SK-N-SH (cell line): ENCODE measurements around the gene HS1BP3.

ENCODE experiments used
- EZH2phosphoT487 ChIP-seq: fragments of 200-600 bp; sonication (generic); IDR thresholded peaks from 2 replicates; pipeline ENCODE4 v1.6.1; 2017; ENCODE audit warnings: low read depth, mixed run types, mild to moderate bottlenecking, antibody characterized with exemption, moderate library complexity, borderline replicate concordance
- TF ChIP-seq, protein P1 (sequence below): fragments of 200-600 bp; sonication (generic); IDR thresholded peaks from 2 replicates; pipeline ENCODE4 v1.6.1; 2017; ENCODE audit warnings: antibody characterized with exemption, mild to moderate bottlenecking, moderate library complexity
- TF ChIP-seq, protein P2 (sequence below): IDR thresholded peaks from 2 replicates; pipeline ENCODE4 v1.4.0; 2012; ENCODE audit warnings: low read depth

DNA sequence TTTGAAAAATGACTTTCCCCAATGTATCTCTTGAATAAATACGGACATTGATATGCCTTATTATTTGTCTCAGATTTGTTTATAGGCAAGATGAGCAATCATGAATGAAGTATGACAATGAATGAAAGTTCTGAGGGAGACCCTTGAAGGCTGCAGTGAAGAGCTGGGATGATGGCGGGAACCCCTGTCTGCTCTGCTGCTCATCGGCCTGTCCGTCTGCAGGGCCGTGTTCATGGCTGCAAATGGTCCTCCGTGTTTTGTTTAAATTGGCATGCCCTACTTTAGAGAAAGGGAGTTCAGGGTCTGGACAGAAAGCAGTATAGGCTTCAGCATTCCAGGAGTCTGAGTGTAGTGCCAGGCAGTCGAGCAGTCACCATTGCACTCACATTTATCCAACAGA lies 1.2 kb upstream of the HS1BP3 start:
- TF ChIP-seq, protein P1, sequence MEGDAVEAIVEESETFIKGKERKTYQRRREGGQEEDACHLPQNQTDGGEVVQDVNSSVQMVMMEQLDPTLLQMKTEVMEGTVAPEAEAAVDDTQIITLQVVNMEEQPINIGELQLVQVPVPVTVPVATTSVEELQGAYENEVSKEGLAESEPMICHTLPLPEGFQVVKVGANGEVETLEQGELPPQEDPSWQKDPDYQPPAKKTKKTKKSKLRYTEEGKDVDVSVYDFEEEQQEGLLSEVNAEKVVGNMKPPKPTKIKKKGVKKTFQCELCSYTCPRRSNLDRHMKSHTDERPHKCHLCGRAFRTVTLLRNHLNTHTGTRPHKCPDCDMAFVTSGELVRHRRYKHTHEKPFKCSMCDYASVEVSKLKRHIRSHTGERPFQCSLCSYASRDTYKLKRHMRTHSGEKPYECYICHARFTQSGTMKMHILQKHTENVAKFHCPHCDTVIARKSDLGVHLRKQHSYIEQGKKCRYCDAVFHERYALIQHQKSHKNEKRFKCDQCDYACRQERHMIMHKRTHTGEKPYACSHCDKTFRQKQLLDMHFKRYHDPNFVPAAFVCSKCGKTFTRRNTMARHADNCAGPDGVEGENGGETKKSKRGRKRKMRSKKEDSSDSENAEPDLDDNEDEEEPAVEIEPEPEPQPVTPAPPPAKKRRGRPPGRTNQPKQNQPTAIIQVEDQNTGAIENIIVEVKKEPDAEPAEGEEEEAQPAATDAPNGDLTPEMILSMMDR = no peak
- TF ChIP-seq EZH2phosphoT487 = no peak
- TF ChIP-seq, protein P2, sequence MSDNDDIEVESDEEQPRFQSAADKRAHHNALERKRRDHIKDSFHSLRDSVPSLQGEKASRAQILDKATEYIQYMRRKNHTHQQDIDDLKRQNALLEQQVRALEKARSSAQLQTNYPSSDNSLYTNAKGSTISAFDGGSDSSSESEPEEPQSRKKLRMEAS = no peak
